ENCODE measurements around the gene OR3A3.
"Not testable (repeated sequence)": the region's sequence is repeated elsewhere in the genome, so short reads cannot be mapped to it uniquely, and the experiment has no call there.

The OR3A3 gene

GRCh38 chr17:3411070-3411469 lies at the start of gene OR3A3:
Gene OR3A3 (plus strand): TSS chr17:3411370.
- DNase-seq: no peak

- DNase-seq: not testable (repeated sequence)
Measured at GRCh38 chr17:3371167-3371566, 40.0 kb upstream of the OR3A3 start.

GRCh38 chr17:3378321-3378720 lies 32.8 kb upstream of the OR3A3 start:
- DNase-seq: no peak

- no peak for DNase-seq
Measured at GRCh38 chr17:3381957-3382356, 29.2 kb upstream of the OR3A3 start.

GRCh38 chr17:3385869-3386816 lies 25.0 kb upstream of the OR3A3 start, which contains the start of gene OR3A2:
Gene OR3A2 (minus strand): TSS chr17:3386308.
- DNase-seq: no peak

- no peak for DNase-seq
Measured at GRCh38 chr17:3389791-3390190, 21.4 kb upstream of the OR3A3 start.

GRCh38 chr17:3397801-3398200 lies 13.4 kb upstream of the OR3A3 start:
- not testable (repeated sequence) for DNase-seq

- DNase-seq: no peak
Measured at GRCh38 chr17:3398310-3398709, 12.9 kb upstream of the OR3A3 start, which contains the start of gene OR1E1. Gene OR1E1 (minus strand): TSS chr17:3398410. CDS start chr17:3398410, 0 bp downstream.

- no peak for DNase-seq
Measured at GRCh38 chr17:3400055-3400454, 11.1 kb upstream of the OR3A3 start.

GRCh38 chr17:3401786-3402185 lies 9.4 kb upstream of the OR3A3 start:
- no peak for DNase-seq

GRCh38 chr17:3403856-3404255 lies 7.3 kb upstream of the OR3A3 start:
- DNase-seq: not testable (repeated sequence)

GRCh38 chr17:3412216-3412615 lies 1.0 kb downstream of the OR3A3 start:
- not testable (repeated sequence) for DNase-seq

GRCh38 chr17:3415610-3416009 lies 4.4 kb downstream of the OR3A3 start:
- DNase-seq: no peak

GRCh38 chr17:3418222-3418621 lies 7.1 kb downstream of the OR3A3 start:
- no peak for DNase-seq

- DNase-seq: not testable (repeated sequence)
Measured at GRCh38 chr17:3433215-3433614, 22.0 kb downstream of the OR3A3 start.

GRCh38 chr17:3433741-3434140 lies 22.6 kb downstream of the OR3A3 start, which contains the start of gene OR1E2:
Gene OR1E2 (minus strand): TSS chr17:3433841. CDS start chr17:3433841, 0 bp downstream.
- DNase-seq: no peak

GRCh38 chr17:3438368-3438767 lies 27.2 kb downstream of the OR3A3 start:
- no peak for DNase-seq

GRCh38 chr17:3440451-3440850 lies 29.3 kb downstream of the OR3A3 start:
- no peak for DNase-seq

GRCh38 chr17:3447625-3448024 lies 36.5 kb downstream of the OR3A3 start:
- DNase-seq: no peak

- DNase-seq: no peak
Measured at GRCh38 chr17:3448059-3448665, 37.0 kb downstream of the OR3A3 start.

GRCh38 chr17:3466355-3466754 lies 55.2 kb downstream of the OR3A3 start:
- DNase-seq: not testable (repeated sequence)

GRCh38 chr17:3469529-3469928 lies 58.4 kb downstream of the OR3A3 start:
- DNase-seq: no peak

GRCh38 chr17:3471599-3471998 lies 60.4 kb downstream of the OR3A3 start, which contains the start of gene SPATA22:
Gene SPATA22 (minus strand): TSS chr17:3471819. CDS start chr17:3469325, 2,494 bp downstream.
- DNase-seq: no peak

GRCh38 chr17:3472137-3472536 lies 61.0 kb downstream of the OR3A3 start:
- DNase-seq: no peak

Measured in activated CD8-positive, alpha-beta memory T cell treated with anti-CD3 and anti-CD28 coated beads for 24 hours (primary cell).